HEK293 (cell line): ENCODE data around the gene SPNS1.

ENCODE experiments used
- ZNF48 ChIP-seq: fragments of 450-650 bp; formaldehyde crosslinking; IDR thresholded peaks from 2 replicates; pipeline ENCODE4 v1.5.1; 2016; ENCODE audit warnings: missing biosample characterization, missing genetic modification characterization
- ZNF837 ChIP-seq: fragments of 450-650 bp; formaldehyde crosslinking; IDR thresholded peaks from 2 replicates; pipeline ENCODE4 v1.5.1; 2016; ENCODE audit warnings: missing biosample characterization, missing genetic modification characterization
- TF ChIP-seq, protein P1 (sequence below): fragments of 450-650 bp; formaldehyde crosslinking; IDR thresholded peaks from 2 replicates; pipeline ENCODE4 v1.5.1; 2016; ENCODE audit warnings: missing biosample characterization, missing genetic modification characterization

DNA sequence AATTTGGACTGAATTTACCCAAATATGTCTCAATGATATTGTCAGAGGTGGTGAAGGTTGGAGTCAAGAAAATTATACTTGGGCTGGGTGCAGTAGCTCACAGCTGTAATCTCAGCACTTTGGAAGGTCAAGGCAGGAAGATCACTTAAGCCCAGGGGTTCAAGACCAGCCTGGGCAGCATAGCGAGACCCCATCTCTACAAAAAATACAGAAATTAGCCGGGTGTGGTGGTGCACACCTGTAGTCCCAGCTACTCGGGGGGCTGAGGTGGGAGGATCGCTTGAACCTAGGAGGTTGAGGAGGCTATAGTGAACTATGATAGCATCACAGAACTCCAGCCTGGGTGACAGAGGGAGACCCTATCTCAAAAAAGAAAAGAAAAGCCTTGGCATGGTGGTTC, 51.2 kb downstream of the SPNS1 start:
- TF ChIP-seq, protein P1, sequence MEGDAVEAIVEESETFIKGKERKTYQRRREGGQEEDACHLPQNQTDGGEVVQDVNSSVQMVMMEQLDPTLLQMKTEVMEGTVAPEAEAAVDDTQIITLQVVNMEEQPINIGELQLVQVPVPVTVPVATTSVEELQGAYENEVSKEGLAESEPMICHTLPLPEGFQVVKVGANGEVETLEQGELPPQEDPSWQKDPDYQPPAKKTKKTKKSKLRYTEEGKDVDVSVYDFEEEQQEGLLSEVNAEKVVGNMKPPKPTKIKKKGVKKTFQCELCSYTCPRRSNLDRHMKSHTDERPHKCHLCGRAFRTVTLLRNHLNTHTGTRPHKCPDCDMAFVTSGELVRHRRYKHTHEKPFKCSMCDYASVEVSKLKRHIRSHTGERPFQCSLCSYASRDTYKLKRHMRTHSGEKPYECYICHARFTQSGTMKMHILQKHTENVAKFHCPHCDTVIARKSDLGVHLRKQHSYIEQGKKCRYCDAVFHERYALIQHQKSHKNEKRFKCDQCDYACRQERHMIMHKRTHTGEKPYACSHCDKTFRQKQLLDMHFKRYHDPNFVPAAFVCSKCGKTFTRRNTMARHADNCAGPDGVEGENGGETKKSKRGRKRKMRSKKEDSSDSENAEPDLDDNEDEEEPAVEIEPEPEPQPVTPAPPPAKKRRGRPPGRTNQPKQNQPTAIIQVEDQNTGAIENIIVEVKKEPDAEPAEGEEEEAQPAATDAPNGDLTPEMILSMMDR, result no peak
- TF ChIP-seq ZNF837, result no peak
- TF ChIP-seq ZNF48 (tag by site-specific recombination), result no peak
